HG03457 (cell line): ENCODE results near the gene MEPCE.
A peak's percentile ranks its signal among the peaks of the same experiment; 100 is the strongest.

Experiments used
- ATAC-seq: cut with Tn5 transposase; IDR thresholded peaks from one replicate; pipeline ENCODE4 v1.9.1; 2021; ENCODE audit warnings: moderate number of reproducible peaks; ENCODE audit not compliant: unreplicated experiment

The MEPCE gene

DNA sequence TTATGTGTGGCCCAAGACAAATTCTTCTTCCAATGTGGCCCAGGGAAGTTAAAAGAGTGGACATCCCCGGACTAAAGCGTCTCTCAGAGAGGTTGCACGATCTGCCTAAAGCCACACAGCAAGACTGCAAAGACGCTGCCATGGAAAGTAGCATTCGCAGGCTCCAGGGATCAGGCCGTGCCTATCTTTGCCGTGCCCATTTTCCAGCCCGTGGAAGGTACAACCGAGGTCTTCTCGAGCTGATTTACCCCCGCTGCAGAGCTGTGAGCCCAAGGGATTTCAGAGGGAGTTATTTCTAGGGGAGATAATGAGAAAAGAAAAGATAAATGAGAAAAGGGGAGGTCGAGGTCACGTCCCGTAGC, 53.1 kb downstream of the MEPCE start:
- no peak for ATAC-seq

GRCh38 chr7:100483090-100483721, 53.6 kb downstream of the MEPCE start:
- ATAC-seq = peak; percentile 46
